ENCODE results near the gene SND1.

DNA sequence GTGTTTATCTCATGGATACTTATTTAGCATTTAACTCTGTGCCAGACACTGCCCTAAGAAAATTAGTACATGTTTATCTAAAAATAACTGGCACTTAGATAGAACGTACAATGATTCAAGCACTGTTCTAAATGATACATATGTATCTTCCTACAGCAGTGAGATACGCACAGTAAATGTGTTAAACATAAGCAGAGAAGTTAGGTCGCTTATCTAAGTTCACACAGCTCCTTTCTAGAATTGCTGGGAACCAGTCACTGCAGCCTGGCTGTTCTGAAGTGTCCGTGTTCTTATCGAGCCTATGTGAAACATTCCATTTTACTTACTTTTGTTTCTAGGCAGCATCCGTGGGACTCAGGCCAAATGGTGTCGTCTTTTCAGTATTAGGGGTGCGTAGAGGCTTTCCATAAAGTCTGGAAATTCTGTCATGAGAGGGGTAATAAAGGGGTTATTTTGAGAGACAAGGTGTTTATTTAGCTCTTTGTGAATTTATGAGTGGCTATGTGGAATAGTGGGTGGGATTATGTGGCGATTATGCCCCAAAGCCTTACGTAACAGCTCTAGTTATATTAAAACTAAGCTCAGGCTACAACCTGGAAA is 186.9 kb downstream of the SND1 start:
- TF ChIP-seq, protein P1, sequence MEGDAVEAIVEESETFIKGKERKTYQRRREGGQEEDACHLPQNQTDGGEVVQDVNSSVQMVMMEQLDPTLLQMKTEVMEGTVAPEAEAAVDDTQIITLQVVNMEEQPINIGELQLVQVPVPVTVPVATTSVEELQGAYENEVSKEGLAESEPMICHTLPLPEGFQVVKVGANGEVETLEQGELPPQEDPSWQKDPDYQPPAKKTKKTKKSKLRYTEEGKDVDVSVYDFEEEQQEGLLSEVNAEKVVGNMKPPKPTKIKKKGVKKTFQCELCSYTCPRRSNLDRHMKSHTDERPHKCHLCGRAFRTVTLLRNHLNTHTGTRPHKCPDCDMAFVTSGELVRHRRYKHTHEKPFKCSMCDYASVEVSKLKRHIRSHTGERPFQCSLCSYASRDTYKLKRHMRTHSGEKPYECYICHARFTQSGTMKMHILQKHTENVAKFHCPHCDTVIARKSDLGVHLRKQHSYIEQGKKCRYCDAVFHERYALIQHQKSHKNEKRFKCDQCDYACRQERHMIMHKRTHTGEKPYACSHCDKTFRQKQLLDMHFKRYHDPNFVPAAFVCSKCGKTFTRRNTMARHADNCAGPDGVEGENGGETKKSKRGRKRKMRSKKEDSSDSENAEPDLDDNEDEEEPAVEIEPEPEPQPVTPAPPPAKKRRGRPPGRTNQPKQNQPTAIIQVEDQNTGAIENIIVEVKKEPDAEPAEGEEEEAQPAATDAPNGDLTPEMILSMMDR (IDR thresholded peaks at IDR 0.05; ENCODE audit: low read length): no peak
- TF ChIP-seq EZH2phosphoT487 (IDR thresholded peaks at IDR 0.05; ENCODE audit: low read length): no peak

Data from MM.1S (cell line).